H9 (cell line): ENCODE measurements around the gene SNAI3. TPM values are rescaled to one million over a fixed set of nuclear protein-coding genes. Genes with fewer than 3 reads are reported as not detected.
A peak's percentile ranks its signal among the peaks of the same experiment; 100 is the strongest.

ENCODE experiments used
- DNase-seq: peaks from one replicate; pipeline ENCODE4 v3.0.0-alpha.2; 2017
- H2AFZ ChIP-seq: one replicate; pipeline ENCODE4 v1.6.1; 2013; ENCODE audit warnings: mild to moderate bottlenecking, low read length, control low read depth, moderate library complexity
- H2AK5ac ChIP-seq: 2 replicates; pipeline ENCODE4 v1.6.1; 2013; ENCODE audit warnings: low read length, control low read depth, mixed read lengths; ENCODE audit not compliant: insufficient read length
- H2BK120ac ChIP-seq: one replicate; pipeline ENCODE4 v1.6.1; 2013; ENCODE audit warnings: low read depth, mild to moderate bottlenecking, low read length, control low read depth, inconsistent platforms; ENCODE audit not compliant: poor library complexity, severe bottlenecking
- H2BK12ac ChIP-seq: 2 replicates; pipeline ENCODE4 v1.6.1; 2013; ENCODE audit warnings: low read length, control low read depth, mixed read lengths, low read depth; ENCODE audit not compliant: insufficient read length
- H2BK15ac ChIP-seq: 2 replicates; pipeline ENCODE4 v1.6.1; 2013; ENCODE audit warnings: low read depth, low read length, control low read depth
- H2BK20ac ChIP-seq: one replicate; pipeline ENCODE4 v1.6.1; 2013; ENCODE audit warnings: low read depth, mild to moderate bottlenecking, low read length, control low read depth, inconsistent platforms; ENCODE audit not compliant: poor library complexity, severe bottlenecking
- H2BK5ac ChIP-seq: 2 replicates; pipeline ENCODE4 v1.6.1; 2013; ENCODE audit warnings: low read length, control low read depth, mixed read lengths; ENCODE audit not compliant: insufficient read length
- H3K14ac ChIP-seq: 2 replicates; pipeline ENCODE4 v1.6.1; 2013; ENCODE audit warnings: low read length, control low read depth; ENCODE audit not compliant: insufficient read depth
- H3K18ac ChIP-seq: 2 replicates; pipeline ENCODE4 v1.6.1; 2013; ENCODE audit warnings: low read depth, mild to moderate bottlenecking, mixed read lengths, low read length, control low read depth; ENCODE audit not compliant: insufficient read length
- H3K23ac ChIP-seq: 2 replicates; pipeline ENCODE4 v1.6.1; 2013; ENCODE audit warnings: low read length, control low read depth, mixed read lengths, low read depth; ENCODE audit not compliant: insufficient read length
- H3K23me2 ChIP-seq: 2 replicates; pipeline ENCODE4 v1.6.1; 2013; ENCODE audit warnings: low read depth, mild to moderate bottlenecking, mixed read lengths, low read length, control low read depth; ENCODE audit not compliant: insufficient read length, poor library complexity, severe bottlenecking
- H3K27ac ChIP-seq: 2 replicates; pipeline ENCODE4 v1.5.1; 2013; ENCODE audit warnings: low read length, control low read depth, mixed read lengths, low read depth; ENCODE audit not compliant: insufficient read length
- H3K27me3 ChIP-seq: 2 replicates; pipeline ENCODE4 v1.6.1; 2013; ENCODE audit warnings: low read length, control low read depth, inconsistent platforms; ENCODE audit not compliant: insufficient read depth
- H3K4ac ChIP-seq: 2 replicates; pipeline ENCODE4 v1.6.1; 2013; ENCODE audit warnings: low read depth, mild to moderate bottlenecking, control low read depth, inconsistent platforms, low read length, moderate library complexity
- H3K4me1 ChIP-seq: 2 replicates; pipeline ENCODE4 v1.6.1; 2013; ENCODE audit warnings: low read length, control low read depth, inconsistent platforms; ENCODE audit not compliant: insufficient read depth
- H3K4me2 ChIP-seq: 2 replicates; pipeline ENCODE4 v1.6.1; 2013; ENCODE audit warnings: low read length, control low read depth, mixed read lengths; ENCODE audit not compliant: insufficient read length, insufficient read depth
- H3K56ac ChIP-seq: 2 replicates; pipeline ENCODE4 v1.6.1; 2013; ENCODE audit warnings: low read depth, mild to moderate bottlenecking, mixed read lengths, low read length, control low read depth; ENCODE audit not compliant: insufficient read length
- H3K79me1 ChIP-seq: 2 replicates; pipeline ENCODE4 v1.6.1; 2013; ENCODE audit warnings: low read depth, mild to moderate bottlenecking, moderate library complexity, low read length, control low read depth, inconsistent platforms; ENCODE audit not compliant: insufficient read depth, poor library complexity, severe bottlenecking
- H3K79me2 ChIP-seq: 2 replicates; pipeline ENCODE4 v1.6.1; 2013; ENCODE audit warnings: low read length, control low read depth, inconsistent platforms; ENCODE audit not compliant: insufficient read depth
- H3K9ac ChIP-seq: 2 replicates; pipeline ENCODE4 v1.6.1; 2013; ENCODE audit warnings: low read length, control low read depth, mixed read lengths; ENCODE audit not compliant: insufficient read length; ENCODE audit errors: extremely low read depth
- H3K9me3 ChIP-seq: one replicate; pipeline ENCODE4 v1.6.1; 2013; ENCODE audit warnings: low read depth, low read length, inconsistent platforms; ENCODE audit not compliant: control insufficient read depth
- H3T11ph ChIP-seq: one replicate; pipeline ENCODE4 v1.6.1; 2013; ENCODE audit warnings: mild to moderate bottlenecking, low read length, control low read depth, inconsistent platforms
- H4K20me1 ChIP-seq: one replicate; pipeline ENCODE4 v1.6.1; 2013; ENCODE audit not compliant: control insufficient read depth, insufficient read length, insufficient read depth
- H4K5ac ChIP-seq: 2 replicates; pipeline ENCODE4 v1.6.1; 2013; ENCODE audit warnings: low read depth, mild to moderate bottlenecking, mixed read lengths, low read length, control low read depth; ENCODE audit not compliant: insufficient read length
- H4K8ac ChIP-seq: replicated peaks from 2 replicates; pipeline ENCODE4 v1.6.1; 2013; ENCODE audit warnings: low read length, control low read depth, mixed read lengths, low read depth; ENCODE audit not compliant: insufficient read length
- H4K91ac ChIP-seq: 2 replicates; pipeline ENCODE4 v1.6.1; 2013; ENCODE audit warnings: low read depth, mild to moderate bottlenecking, moderate library complexity, mixed read lengths, low read length, control low read depth; ENCODE audit not compliant: insufficient read length
- H3K27ac Mint-ChIP-seq, 3 experiments: 2 replicates in 2 of 3; 3 replicates in 1 of 3; pipeline ENCODE4 v1.8.0; 2020 to 2021; ENCODE audit warnings: mixed read lengths in 3 of 3, mild to moderate bottlenecking in 1 of 3, moderate library complexity in 1 of 3
- H3K27me3 Mint-ChIP-seq: 2 replicates; pipeline ENCODE4 v1.8.0; 2021; ENCODE audit warnings: low read depth, mild to moderate bottlenecking, moderate library complexity, mixed read lengths
- H3K36me3 Mint-ChIP-seq, 3 experiments: 2 replicates in 2 of 3; 3 replicates in 1 of 3; pipeline ENCODE4 v1.8.0; 2020 to 2021; ENCODE audit warnings: low read depth in 3 of 3, mixed read lengths in 3 of 3; ENCODE audit not compliant: insufficient read depth in 1 of 3
- H3K4me1 Mint-ChIP-seq, 2 experiments: 2 replicates each; pipeline ENCODE4 v1.8.0; 2020; ENCODE audit warnings: mixed read lengths in 2 of 2
- H3K4me3 Mint-ChIP-seq, 2 experiments: 2 replicates in 1 of 2; 3 replicates in 1 of 2; pipeline ENCODE4 v1.8.0; 2020 to 2021; ENCODE audit warnings: mild to moderate bottlenecking in 2 of 2, mixed read lengths in 2 of 2, moderate library complexity in 1 of 2
- H3K9me3 Mint-ChIP-seq, 2 experiments: 2 replicates in 1 of 2; 3 replicates in 1 of 2; pipeline ENCODE4 v1.8.0; 2020; ENCODE audit warnings: mild to moderate bottlenecking in 2 of 2, mixed read lengths in 2 of 2, moderate library complexity in 1 of 2
- CTCF ChIP-seq: fragments of 200-600 bp; sonication (generic); conservative IDR thresholded peaks from 3 replicates; pipeline ENCODE4 v1.8.0; 2021; ENCODE audit warnings: antibody characterized with exemption, mild to moderate bottlenecking
- WGBS: extraction: QIAGEN DNeasy Blood & Tissue Kit; methylation state at CpG from one replicate; pipeline ENCODE4 v1.1.7; 2013; ENCODE audit warnings: missing lambda C conversion rate, low lambda C conversion rate, mixed read lengths; ENCODE audit not compliant: insufficient read length; ENCODE audit errors: extremely low coverage; 5-methylcytosine and 5-hydroxymethylcytosine counted together
- long read RNA-seq: library from polyadenylated mRNA; unstranded; transcript quantifications from one replicate; pipeline ENCODE4 v2.0.0, GENCODE V29; 2020
- total RNA-seq: library from RNA; stranded (reverse); gene quantifications from 2 replicates; pipeline ENCODE4 v1.2.1, GENCODE V29; 2021

The SNAI3 gene
- total RNA-seq = 3.2 and 3.7 TPM in 2 replicates
- long read RNA-seq, transcript SNAI3-201 (3 exons, 1,732 nt) = major isoform, 39 of 43 reads
- long read RNA-seq, partial matches to known transcripts = 1 of 43 reads
- long read RNA-seq, other reads (novel, unspliced or antisense) = 3 of 43 reads

- no peaks in the 10 kb centered on the region for H3K4me1 ChIP-seq
- peak within 1 kb of the TSS; percentile 48 for H3K4me2 ChIP-seq
- H3K14ac ChIP-seq = no peak within 1 kb of the TSS
- no peak within 1 kb of the TSS for H3K56ac ChIP-seq
- no peak within 1 kb of the TSS for H3T11ph ChIP-seq
- no peak within 1 kb of the TSS for H3K23ac ChIP-seq
- no peak for TF ChIP-seq CTCF
- peaks cover 39% of the 10 kb centered on the region for H3K27me3 Mint-ChIP-seq
- H3K9me3 Mint-ChIP-seq = no peaks in the 10 kb centered on the region
- no peak within 1 kb of the TSS for H4K8ac ChIP-seq
- no peak within 1 kb of the TSS for H2BK15ac ChIP-seq
- no CpG with 5 or more reads among the region's 65 CpGs for WGBS
- H4K5ac ChIP-seq = no peak within 1 kb of the TSS
- no peaks in the 10 kb centered on the region for H4K20me1 ChIP-seq
- no peak within 1 kb of the TSS for H2BK120ac ChIP-seq
- no peaks in the 10 kb centered on the region for H3K9me3 ChIP-seq
- no peaks in the 10 kb centered on the region; the same call in 1 of the 2 replicates for H3K27me3 ChIP-seq
- peaks cover 19 to 26% of the 10 kb centered on the region in 2 experiments for H3K4me1 Mint-ChIP-seq
- H3K9ac ChIP-seq = no peak within 1 kb of the TSS
- H2AFZ ChIP-seq = no peak within 1 kb of the TSS
- no peak within 1 kb of the TSS for H2BK20ac ChIP-seq
- H3K27ac ChIP-seq = no peak within 1 kb of the TSS
- no peak within 1 kb of the TSS for H2AK5ac ChIP-seq
- peak; percentile 92 for DNase-seq
- H3K18ac ChIP-seq = no peak within 1 kb of the TSS
- H3K27ac Mint-ChIP-seq = no peak within 1 kb of the TSS; a peak in 1 of 7 replicates
- H3K4ac ChIP-seq = no peak within 1 kb of the TSS
- H3K79me1 ChIP-seq = no peaks in the 10 kb centered on the region
- no peaks in the 10 kb centered on the region for H3K36me3 Mint-ChIP-seq
- H2BK12ac ChIP-seq = no peak within 1 kb of the TSS
- H4K91ac ChIP-seq = no peak within 1 kb of the TSS
- H2BK5ac ChIP-seq = no peak within 1 kb of the TSS
- peaks cover 12% of the 10 kb centered on the region for H3K23me2 ChIP-seq
- H3K79me2 ChIP-seq = no peaks in the 10 kb centered on the region
- H3K4me3 Mint-ChIP-seq = peak within 1 kb of the TSS; percentile 75 to 83
Observed at GRCh38 chr16:88686439-88687253, at the start of gene SNAI3. TSS of gene SNAI3 (minus strand) at chr16:88686507. CDS start at chr16:88686406, 101 bp downstream.
